GM12892 (cell line): Measurements from ENCODE around the gene MYLK2.

Source experiments
- POLR2AphosphoS5 ChIP-seq: IDR thresholded peaks from 2 replicates; pipeline ENCODE4 v1.6.1; 2011; ENCODE audit warnings: low read depth, low read length, control low read depth
- TAF1 ChIP-seq: IDR thresholded peaks from 2 replicates; pipeline ENCODE4 v1.6.1; 2011; ENCODE audit warnings: low read depth, mild to moderate bottlenecking, control low read depth, low read length, borderline replicate concordance

DNA sequence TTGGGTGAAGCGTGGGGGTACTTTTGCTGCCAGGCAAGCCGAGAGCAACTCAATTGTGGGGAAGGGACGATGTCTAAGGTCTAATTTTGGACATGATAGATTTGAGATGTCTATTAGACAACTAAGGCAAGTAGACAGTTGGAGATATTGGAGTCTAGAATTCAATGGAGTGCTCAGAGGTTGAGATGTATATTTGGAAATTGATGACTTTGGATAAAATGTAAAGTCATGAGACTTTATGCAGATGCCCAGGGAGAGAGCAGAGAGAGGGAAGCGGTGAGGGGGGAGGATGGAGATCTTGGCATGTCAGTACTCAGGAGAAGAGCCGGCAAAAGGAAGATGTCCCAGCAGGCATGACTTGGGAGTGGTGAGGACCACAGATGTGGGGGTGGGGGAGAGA lies 6.9 kb downstream of the MYLK2 start:
- no peak for TF ChIP-seq POLR2AphosphoS5
- no peak for TF ChIP-seq TAF1
